Activated CD4-positive, alpha-beta T cell treated with anti-CD3 and anti-CD28 coated beads, Interleukin-2, amount 50 U/mL, for 24 hours (primary cell): ENCODE results near the gene STAB1.

ENCODE experiments used
- DNase-seq, 2 donors: peaks; one replicate each; pipeline ENCODE4 v3.0.0-alpha.2; 2020; ENCODE audit warnings: low read depth in 1 of 2, low spot score in 1 of 2

STAB1 gene

GRCh38 chr3:52484680-52485461 is 10.3 kb upstream of the STAB1 start:
- no peak for DNase-seq

- no peak for DNase-seq
These were observed 7.9 kb upstream of the STAB1 start for GRCh38 chr3:52487050-52487787.

GRCh38 chr3:52487788-52488691 is 7.1 kb upstream of the STAB1 start:
- DNase-seq = no peak

- no peak for DNase-seq
These were observed 6.4 kb upstream of the STAB1 start for GRCh38 chr3:52488746-52489145.

GRCh38 chr3:52489453-52489852 is 5.7 kb upstream of the STAB1 start:
- DNase-seq = no peak

GRCh38 chr3:52490035-52490938 is 4.9 kb upstream of the STAB1 start:
- DNase-seq = no peak

GRCh38 chr3:52490939-52491526 is 4.1 kb upstream of the STAB1 start:
- DNase-seq = no peak

GRCh38 chr3:52492059-52492458 is 3.1 kb upstream of the STAB1 start:
- no peak for DNase-seq

- DNase-seq = no peak
These were observed 1.7 kb upstream of the STAB1 start for GRCh38 chr3:52493232-52494017.

- no peak for DNase-seq
These were observed 693 bp upstream of the STAB1 start for GRCh38 chr3:52494445-52494844.

- DNase-seq = no peak
These were observed 852 bp downstream of the STAB1 start for GRCh38 chr3:52495777-52496602.

- DNase-seq = no peak
These were observed 3.3 kb downstream of the STAB1 start for GRCh38 chr3:52498137-52499054.

- DNase-seq = no peak
These were observed 5.9 kb downstream of the STAB1 start for GRCh38 chr3:52501046-52501445.

GRCh38 chr3:52502001-52502400 is 6.9 kb downstream of the STAB1 start:
- no peak for DNase-seq

- no peak for DNase-seq
These were observed 7.7 kb downstream of the STAB1 start for GRCh38 chr3:52502808-52503350.

- DNase-seq = no peak
These were observed 8.8 kb downstream of the STAB1 start for GRCh38 chr3:52503788-52504424.

GRCh38 chr3:52504977-52505376 is 9.8 kb downstream of the STAB1 start:
- no peak for DNase-seq
